SK-N-SH treated with all-trans-retinoic acid at 6 μM for 48 hours (cell line): ENCODE results near the gene EBF3.

Experiments
- ATAC-seq: fragments of 200-7000 bp; cut with Tn5 transposase; 3 replicates; pipeline ENCODE4 v1.9.1; 2020; ENCODE audit warnings: mild to moderate bottlenecking, moderate library complexity
- ARNTL ChIP-seq: fragments of 450-650 bp; formaldehyde crosslinking; IDR thresholded peaks from 2 replicates; pipeline ENCODE4 v1.5.0; 2020; ENCODE audit warnings: low read depth, mild to moderate bottlenecking, moderate library complexity, borderline replicate concordance
- CSDC2 ChIP-seq: fragments of 250-450 bp; sonication (Bioruptor Pico); IDR thresholded peaks from 2 replicates; pipeline ENCODE4 v1.5.0; 2020; ENCODE audit warnings: mild to moderate bottlenecking, moderate library complexity
- ESRRG ChIP-seq: fragments of 250-450 bp; sonication (Bioruptor Pico); IDR thresholded peaks from 2 replicates; pipeline ENCODE4 v1.6.1; 2021; ENCODE audit warnings: mild to moderate bottlenecking
- GLIS3 ChIP-seq: fragments of 250-450 bp; sonication (Bioruptor Pico); IDR thresholded peaks from 2 replicates; pipeline ENCODE4 v1.5.0; 2020; ENCODE audit warnings: mild to moderate bottlenecking, moderate library complexity
- ISL1 ChIP-seq: fragments of 250-450 bp; sonication (Bioruptor Pico); IDR thresholded peaks from 2 replicates; pipeline ENCODE4 v2.1.2; 2022; ENCODE audit warnings: mild to moderate bottlenecking, moderate library complexity
- OSR1 ChIP-seq: fragments of 250-450 bp; sonication (Bioruptor Pico); IDR thresholded peaks from 2 replicates; pipeline ENCODE4 v1.8.0; 2022; ENCODE audit warnings: moderate library complexity, mild to moderate bottlenecking, inconsistent platforms
- PPARA ChIP-seq: fragments of 250-450 bp; sonication (Bioruptor Pico); IDR thresholded peaks from 2 replicates; pipeline ENCODE4 v1.5.0; 2020; ENCODE audit warnings: mild to moderate bottlenecking, borderline replicate concordance
- RARB ChIP-seq: fragments of 250-450 bp; sonication (Bioruptor Pico); IDR thresholded peaks from 2 replicates; pipeline ENCODE4 v1.8.0; 2021; ENCODE audit warnings: mild to moderate bottlenecking, moderate library complexity
- SNAI2 ChIP-seq: fragments of 250-450 bp; sonication (Bioruptor Pico); IDR thresholded peaks from 2 replicates; pipeline ENCODE4 v1.5.0; 2020; ENCODE audit warnings: mild to moderate bottlenecking, moderate library complexity
- TCF4 ChIP-seq: fragments of 250-450 bp; sonication (Bioruptor Pico); IDR thresholded peaks from 2 replicates; pipeline ENCODE4 v1.8.0; 2021; ENCODE audit warnings: mild to moderate bottlenecking, moderate library complexity, borderline replicate concordance
- TOX ChIP-seq: fragments of 250-450 bp; sonication (Bioruptor Pico); IDR thresholded peaks from 2 replicates; pipeline ENCODE4 v1.8.0; 2021; ENCODE audit warnings: mild to moderate bottlenecking, moderate library complexity, borderline replicate concordance
- ZC3H10 ChIP-seq: fragments of 250-450 bp; sonication (Bioruptor Pico); IDR thresholded peaks from 2 replicates; pipeline ENCODE4 v1.5.1; 2021; ENCODE audit warnings: mild to moderate bottlenecking, moderate library complexity
- ZFP3 ChIP-seq: fragments of 250-450 bp; sonication (Bioruptor Pico); IDR thresholded peaks from 2 replicates; pipeline ENCODE4 v1.5.0; 2020; ENCODE audit warnings: mild to moderate bottlenecking, moderate library complexity
- ZFP30 ChIP-seq: fragments of 450-650 bp; formaldehyde crosslinking; IDR thresholded peaks from 2 replicates; pipeline ENCODE4 v1.5.0; 2022; ENCODE audit warnings: mild to moderate bottlenecking, moderate library complexity
- ZNF565 ChIP-seq: fragments of 450-650 bp; formaldehyde crosslinking; conservative IDR thresholded peaks from 2 replicates; pipeline ENCODE4 v1.5.0; 2020; ENCODE audit warnings: low read depth, mild to moderate bottlenecking, moderate library complexity
- ZNF70 ChIP-seq: fragments of 450-650 bp; formaldehyde crosslinking; IDR thresholded peaks from 2 replicates; pipeline ENCODE4 v1.5.0; 2020; ENCODE audit warnings: mild to moderate bottlenecking, moderate library complexity
- ZNF8 ChIP-seq: fragments of 450-650 bp; formaldehyde crosslinking; IDR thresholded peaks from 2 replicates; pipeline ENCODE4 v1.5.0; 2020; ENCODE audit warnings: mild to moderate bottlenecking, moderate library complexity
- TF ChIP-seq, protein P1 (sequence below): fragments of 250-450 bp; sonication (Bioruptor Pico); IDR thresholded peaks from 2 replicates; pipeline ENCODE4 v1.5.1; 2021; ENCODE audit warnings: mild to moderate bottlenecking, moderate library complexity
- TF ChIP-seq, protein P2 (sequence below): fragments of 250-450 bp; sonication (Bioruptor Pico); IDR thresholded peaks from 2 replicates; pipeline ENCODE4 v1.5.1; 2020; ENCODE audit warnings: low read depth, mild to moderate bottlenecking, moderate library complexity
- TF ChIP-seq, protein P3 (sequence below): fragments of 250-450 bp; sonication (Bioruptor Pico); IDR thresholded peaks from 2 replicates; pipeline ENCODE4 v1.8.0; 2020; ENCODE audit warnings: mild to moderate bottlenecking, moderate library complexity, borderline replicate concordance
- TF ChIP-seq, protein P4 (sequence below): fragments of 250-450 bp; sonication (Bioruptor Pico); IDR thresholded peaks from 2 replicates; pipeline ENCODE4 v1.5.0; 2020; ENCODE audit warnings: mild to moderate bottlenecking, moderate library complexity
- TF ChIP-seq, protein P5 (sequence below): fragments of 250-450 bp; sonication (Bioruptor Pico); IDR thresholded peaks from 2 replicates; pipeline ENCODE4 v1.8.0; 2021; ENCODE audit warnings: low read depth, mild to moderate bottlenecking, moderate library complexity, borderline replicate concordance

The EBF3 gene

DNA sequence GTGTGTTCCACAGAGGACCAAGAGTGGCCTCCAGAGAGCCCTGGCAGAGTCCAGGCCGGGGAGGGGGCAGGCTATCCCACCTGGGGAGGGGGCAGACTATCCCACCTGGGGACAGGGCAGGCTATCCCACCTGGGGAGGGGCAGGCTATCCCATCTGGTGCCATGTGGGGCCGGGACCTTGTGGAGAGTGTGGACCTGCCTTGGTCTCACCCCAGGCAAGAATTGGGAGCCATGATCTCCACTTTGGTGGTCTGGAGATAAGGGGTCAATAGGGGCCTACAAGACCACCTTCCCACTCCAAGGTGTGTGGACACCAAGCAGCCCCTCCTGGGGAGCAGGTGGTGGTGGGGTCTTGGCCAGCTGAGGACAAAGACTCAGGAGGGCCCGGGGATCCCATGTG lies 138.2 kb downstream of the EBF3 start:
- no peak for TF ChIP-seq GLIS3 (CRISPR knock-in tag)
- TF ChIP-seq, protein P1, sequence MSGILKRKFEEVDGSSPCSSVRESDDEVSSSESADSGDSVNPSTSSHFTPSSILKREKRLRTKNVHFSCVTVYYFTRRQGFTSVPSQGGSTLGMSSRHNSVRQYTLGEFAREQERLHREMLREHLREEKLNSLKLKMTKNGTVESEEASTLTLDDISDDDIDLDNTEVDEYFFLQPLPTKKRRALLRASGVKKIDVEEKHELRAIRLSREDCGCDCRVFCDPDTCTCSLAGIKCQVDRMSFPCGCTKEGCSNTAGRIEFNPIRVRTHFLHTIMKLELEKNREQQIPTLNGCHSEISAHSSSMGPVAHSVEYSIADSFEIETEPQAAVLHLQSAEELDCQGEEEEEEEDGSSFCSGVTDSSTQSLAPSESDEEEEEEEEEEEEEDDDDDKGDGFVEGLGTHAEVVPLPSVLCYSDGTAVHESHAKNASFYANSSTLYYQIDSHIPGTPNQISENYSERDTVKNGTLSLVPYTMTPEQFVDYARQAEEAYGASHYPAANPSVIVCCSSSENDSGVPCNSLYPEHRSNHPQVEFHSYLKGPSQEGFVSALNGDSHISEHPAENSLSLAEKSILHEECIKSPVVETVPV (CRISPR knock-in tag) = no peak
- ATAC-seq = no peak

DNA sequence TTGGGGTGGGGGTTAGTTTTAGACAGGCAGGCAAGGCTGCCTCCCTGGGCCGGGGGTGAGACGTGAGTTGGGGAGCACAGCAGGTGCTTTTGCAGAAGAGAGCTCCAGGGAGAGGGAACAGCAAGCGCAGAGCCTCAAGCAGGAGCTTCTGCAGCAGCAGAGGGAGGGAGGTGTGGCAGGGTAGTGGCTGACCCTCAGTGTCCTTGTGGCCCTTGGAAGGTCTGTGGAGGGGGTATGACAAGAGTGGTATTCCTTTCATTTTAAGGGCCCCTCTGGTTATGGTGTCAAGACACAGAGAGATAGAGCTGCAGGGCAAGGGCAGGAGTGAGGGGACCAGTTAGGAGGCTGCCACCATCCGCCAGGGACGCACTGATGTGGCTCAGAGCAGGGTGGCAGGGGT lies 138.9 kb downstream of the EBF3 start:
- ATAC-seq = no peak
- no peak for TF ChIP-seq TOX
- no peak for TF ChIP-seq ZNF565 (CRISPR knock-in tag)
- TF ChIP-seq ZFP30 = no peak
- TF ChIP-seq ISL1 (CRISPR knock-in tag) = no peak
- no peak for TF ChIP-seq PPARA (CRISPR knock-in tag)
- TF ChIP-seq CSDC2 = no peak
- TF ChIP-seq ZNF70 (CRISPR knock-in tag) = no peak
- TF ChIP-seq ESRRG (CRISPR knock-in tag) = no peak
- TF ChIP-seq, protein P1 (CRISPR knock-in tag) = no peak
- TF ChIP-seq, protein P2, sequence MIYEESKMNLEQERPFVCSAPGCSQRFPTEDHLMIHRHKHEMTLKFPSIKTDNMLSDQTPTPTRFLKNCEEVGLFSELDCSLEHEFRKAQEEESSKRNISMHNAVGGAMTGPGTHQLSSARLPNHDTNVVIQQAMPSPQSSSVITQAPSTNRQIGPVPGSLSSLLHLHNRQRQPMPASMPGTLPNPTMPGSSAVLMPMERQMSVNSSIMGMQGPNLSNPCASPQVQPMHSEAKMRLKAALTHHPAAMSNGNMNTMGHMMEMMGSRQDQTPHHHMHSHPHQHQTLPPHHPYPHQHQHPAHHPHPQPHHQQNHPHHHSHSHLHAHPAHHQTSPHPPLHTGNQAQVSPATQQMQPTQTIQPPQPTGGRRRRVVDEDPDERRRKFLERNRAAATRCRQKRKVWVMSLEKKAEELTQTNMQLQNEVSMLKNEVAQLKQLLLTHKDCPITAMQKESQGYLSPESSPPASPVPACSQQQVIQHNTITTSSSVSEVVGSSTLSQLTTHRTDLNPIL (CRISPR knock-in tag) = no peak
- no peak for TF ChIP-seq SNAI2 (CRISPR knock-in tag)
- TF ChIP-seq, protein P3, sequence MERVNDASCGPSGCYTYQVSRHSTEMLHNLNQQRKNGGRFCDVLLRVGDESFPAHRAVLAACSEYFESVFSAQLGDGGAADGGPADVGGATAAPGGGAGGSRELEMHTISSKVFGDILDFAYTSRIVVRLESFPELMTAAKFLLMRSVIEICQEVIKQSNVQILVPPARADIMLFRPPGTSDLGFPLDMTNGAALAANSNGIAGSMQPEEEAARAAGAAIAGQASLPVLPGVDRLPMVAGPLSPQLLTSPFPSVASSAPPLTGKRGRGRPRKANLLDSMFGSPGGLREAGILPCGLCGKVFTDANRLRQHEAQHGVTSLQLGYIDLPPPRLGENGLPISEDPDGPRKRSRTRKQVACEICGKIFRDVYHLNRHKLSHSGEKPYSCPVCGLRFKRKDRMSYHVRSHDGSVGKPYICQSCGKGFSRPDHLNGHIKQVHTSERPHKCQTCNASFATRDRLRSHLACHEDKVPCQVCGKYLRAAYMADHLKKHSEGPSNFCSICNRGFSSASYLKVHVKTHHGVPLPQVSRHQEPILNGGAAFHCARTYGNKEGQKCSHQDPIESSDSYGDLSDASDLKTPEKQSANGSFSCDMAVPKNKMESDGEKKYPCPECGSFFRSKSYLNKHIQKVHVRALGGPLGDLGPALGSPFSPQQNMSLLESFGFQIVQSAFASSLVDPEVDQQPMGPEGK (CRISPR knock-in tag) = no peak
- no peak for TF ChIP-seq GLIS3 (CRISPR knock-in tag)
- TF ChIP-seq ZC3H10 = no peak
- TF ChIP-seq, all 23 proteins: peak for 0

DNA sequence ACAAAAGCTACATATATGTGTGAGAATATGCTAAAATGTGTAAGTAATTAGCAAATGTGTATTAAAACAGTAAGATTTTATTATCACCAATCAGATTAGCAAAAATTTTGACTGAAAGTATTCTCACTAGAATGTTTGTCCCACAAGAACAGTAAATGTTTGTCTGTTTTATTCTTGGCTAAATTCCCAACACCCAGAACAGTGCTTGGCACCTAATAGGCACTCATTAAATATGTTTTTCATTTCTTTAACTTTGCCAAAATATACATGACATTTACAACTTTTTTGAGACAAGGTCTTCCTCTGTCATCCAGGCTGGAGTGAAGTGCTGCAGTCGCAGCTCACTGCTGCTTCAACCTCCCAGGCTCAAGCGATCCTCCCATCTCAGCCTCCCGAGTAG lies 143.6 kb downstream of the EBF3 start:
- no peak for ATAC-seq

More for the DNA sequence above, 143.6 kb downstream of the EBF3 start:
- TF ChIP-seq ZC3H10 (no peak), RARB (CRISPR knock-in tag) (no peak), ZNF8 (CRISPR knock-in tag) (no peak), OSR1 (CRISPR knock-in tag) (no peak), ZNF70 (CRISPR knock-in tag) (no peak), ZFP3 (no peak), ARNTL (no peak), TOX (no peak), ESRRG (CRISPR knock-in tag) (no peak), TCF4 (CRISPR knock-in tag) (no peak), SNAI2 (CRISPR knock-in tag) (no peak)
- TF ChIP-seq, protein P4, sequence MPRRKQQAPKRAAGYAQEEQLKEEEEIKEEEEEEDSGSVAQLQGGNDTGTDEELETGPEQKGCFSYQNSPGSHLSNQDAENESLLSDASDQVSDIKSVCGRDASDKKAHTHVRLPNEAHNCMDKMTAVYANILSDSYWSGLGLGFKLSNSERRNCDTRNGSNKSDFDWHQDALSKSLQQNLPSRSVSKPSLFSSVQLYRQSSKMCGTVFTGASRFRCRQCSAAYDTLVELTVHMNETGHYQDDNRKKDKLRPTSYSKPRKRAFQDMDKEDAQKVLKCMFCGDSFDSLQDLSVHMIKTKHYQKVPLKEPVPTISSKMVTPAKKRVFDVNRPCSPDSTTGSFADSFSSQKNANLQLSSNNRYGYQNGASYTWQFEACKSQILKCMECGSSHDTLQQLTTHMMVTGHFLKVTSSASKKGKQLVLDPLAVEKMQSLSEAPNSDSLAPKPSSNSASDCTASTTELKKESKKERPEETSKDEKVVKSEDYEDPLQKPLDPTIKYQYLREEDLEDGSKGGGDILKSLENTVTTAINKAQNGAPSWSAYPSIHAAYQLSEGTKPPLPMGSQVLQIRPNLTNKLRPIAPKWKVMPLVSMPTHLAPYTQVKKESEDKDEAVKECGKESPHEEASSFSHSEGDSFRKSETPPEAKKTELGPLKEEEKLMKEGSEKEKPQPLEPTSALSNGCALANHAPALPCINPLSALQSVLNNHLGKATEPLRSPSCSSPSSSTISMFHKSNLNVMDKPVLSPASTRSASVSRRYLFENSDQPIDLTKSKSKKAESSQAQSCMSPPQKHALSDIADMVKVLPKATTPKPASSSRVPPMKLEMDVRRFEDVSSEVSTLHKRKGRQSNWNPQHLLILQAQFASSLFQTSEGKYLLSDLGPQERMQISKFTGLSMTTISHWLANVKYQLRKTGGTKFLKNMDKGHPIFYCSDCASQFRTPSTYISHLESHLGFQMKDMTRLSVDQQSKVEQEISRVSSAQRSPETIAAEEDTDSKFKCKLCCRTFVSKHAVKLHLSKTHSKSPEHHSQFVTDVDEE (CRISPR knock-in tag) = no peak
- TF ChIP-seq, protein P1 (CRISPR knock-in tag) = no peak
- TF ChIP-seq, protein P3 (CRISPR knock-in tag) = no peak
- TF ChIP-seq, protein P5, sequence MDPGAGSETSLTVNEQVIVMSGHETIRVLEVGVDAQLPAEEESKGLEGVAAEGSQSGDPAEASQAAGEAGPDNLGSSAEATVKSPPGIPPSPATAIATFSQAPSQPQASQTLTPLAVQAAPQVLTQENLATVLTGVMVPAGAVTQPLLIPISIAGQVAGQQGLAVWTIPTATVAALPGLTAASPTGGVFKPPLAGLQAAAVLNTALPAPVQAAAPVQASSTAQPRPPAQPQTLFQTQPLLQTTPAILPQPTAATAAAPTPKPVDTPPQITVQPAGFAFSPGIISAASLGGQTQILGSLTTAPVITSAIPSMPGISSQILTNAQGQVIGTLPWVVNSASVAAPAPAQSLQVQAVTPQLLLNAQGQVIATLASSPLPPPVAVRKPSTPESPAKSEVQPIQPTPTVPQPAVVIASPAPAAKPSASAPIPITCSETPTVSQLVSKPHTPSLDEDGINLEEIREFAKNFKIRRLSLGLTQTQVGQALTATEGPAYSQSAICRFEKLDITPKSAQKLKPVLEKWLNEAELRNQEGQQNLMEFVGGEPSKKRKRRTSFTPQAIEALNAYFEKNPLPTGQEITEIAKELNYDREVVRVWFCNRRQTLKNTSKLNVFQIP = no peak
